NCI-H69 (cell line): ENCODE data around the gene GAPDHS.

Experiments used
- DNase-seq: peaks from one replicate; lab custom pipeline; 2025; lab: John Stamatoyannopoulos, UW

The GAPDHS gene

GRCh38 chr19:35510626-35510964, 22.7 kb upstream of the GAPDHS start:
- DNase-seq: no peak

GRCh38 chr19:35511337-35511736, 21.9 kb upstream of the GAPDHS start:
- no peak for DNase-seq

- DNase-seq: no peak
These were observed 20.2 kb upstream of the GAPDHS start for GRCh38 chr19:35512831-35513627.

DNA sequence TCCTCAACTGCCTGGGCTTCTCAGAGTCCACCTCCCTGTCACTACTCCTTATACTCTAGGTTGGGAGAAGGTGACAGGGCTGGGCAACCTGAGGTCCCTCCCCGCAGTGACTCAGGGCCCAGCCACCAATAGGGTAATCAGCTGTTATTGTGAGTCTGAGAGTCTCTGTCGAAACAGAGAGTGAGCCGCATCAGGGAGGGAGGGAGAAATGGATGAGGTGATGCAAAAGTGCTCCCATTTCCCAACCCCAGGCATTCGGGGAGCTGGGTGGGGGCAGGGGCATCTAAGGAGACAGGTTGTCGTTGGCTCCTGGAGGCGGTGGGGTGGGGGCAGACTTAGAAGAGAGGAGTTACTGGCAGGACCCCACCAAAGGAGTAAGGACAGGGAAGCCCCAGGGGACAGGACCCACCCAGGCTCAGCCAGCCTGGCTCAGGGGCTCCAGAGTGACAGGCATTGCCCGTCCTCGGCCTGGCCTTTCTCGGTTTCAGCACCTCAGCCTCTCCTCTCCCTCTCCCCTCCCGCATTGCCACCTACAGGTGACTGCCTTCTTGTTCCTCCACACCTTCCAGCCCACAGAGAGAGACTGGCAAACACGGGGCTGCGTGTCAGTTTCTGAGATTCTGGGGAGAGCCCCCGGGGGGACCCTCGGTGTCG, 19.5 kb upstream of the GAPDHS start, which contains the start of gene DMKN:
DMKN (minus strand) TSS at position 22 of the 654 bp plus-strand sequence. CDS start 174 bp downstream, outside the sequence.
- DNase-seq: no peak

- DNase-seq: no peak
These were observed 18.9 kb upstream of the GAPDHS start for GRCh38 chr19:35514282-35514809.

- DNase-seq: no peak
These were observed 16.9 kb upstream of the GAPDHS start for GRCh38 chr19:35516310-35516709.

- DNase-seq: no peak
These were observed 15.9 kb upstream of the GAPDHS start for GRCh38 chr19:35517342-35517741.

- no peak for DNase-seq
These were observed 14.9 kb upstream of the GAPDHS start for GRCh38 chr19:35518313-35518712.

DNA sequence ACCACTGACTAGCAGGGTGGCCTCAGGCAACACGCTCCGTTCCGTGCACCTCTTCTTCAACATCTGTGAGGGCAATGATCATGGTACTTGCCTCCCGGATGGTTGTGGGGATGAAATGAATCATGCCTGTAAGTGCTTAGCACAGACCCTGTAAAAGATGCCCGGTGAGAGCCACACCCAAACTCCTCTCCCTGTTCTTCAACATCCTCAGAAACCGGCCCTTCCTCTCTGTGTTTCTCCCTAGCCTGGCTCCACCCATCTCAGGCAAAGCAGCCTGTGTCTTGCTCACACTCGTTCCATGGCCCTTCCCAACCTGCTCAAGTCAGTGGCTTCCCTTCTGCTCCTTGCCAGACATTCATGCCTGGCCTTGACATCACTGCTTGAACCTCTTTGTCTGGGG, 14.0 kb upstream of the GAPDHS start:
- no peak for DNase-seq

- no peak for DNase-seq
These were observed 12.0 kb upstream of the GAPDHS start for GRCh38 chr19:35521124-35521743.

DNA sequence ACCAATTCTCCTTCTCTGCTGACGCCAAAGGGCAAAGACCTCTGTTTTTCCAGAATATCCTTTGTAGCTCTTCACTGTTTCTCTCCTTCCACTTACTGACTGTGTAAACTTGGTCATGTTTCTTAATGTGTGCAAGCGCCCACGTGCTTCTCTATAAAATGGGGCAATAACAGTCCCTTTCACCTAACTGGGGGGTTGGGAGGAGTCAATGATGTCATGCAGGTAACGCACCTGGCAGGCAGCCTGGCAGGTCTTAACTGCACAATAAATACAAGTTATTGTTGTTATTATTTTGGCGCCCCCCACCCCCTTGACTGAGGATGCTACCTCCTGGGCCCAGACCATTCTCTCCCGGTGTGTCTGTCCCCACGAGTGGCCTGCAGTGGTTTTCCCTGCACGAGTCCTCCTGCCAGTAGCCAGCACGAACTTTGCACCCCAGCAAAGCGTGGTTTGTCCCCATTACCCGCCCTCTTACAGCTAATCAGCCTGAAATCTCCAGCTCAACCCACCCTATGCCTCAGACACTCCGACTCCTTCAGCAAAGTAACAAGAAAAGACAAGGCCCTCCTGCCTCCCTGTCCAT, 10.4 kb upstream of the GAPDHS start:
- peak; percentile 45 for DNase-seq

DNA sequence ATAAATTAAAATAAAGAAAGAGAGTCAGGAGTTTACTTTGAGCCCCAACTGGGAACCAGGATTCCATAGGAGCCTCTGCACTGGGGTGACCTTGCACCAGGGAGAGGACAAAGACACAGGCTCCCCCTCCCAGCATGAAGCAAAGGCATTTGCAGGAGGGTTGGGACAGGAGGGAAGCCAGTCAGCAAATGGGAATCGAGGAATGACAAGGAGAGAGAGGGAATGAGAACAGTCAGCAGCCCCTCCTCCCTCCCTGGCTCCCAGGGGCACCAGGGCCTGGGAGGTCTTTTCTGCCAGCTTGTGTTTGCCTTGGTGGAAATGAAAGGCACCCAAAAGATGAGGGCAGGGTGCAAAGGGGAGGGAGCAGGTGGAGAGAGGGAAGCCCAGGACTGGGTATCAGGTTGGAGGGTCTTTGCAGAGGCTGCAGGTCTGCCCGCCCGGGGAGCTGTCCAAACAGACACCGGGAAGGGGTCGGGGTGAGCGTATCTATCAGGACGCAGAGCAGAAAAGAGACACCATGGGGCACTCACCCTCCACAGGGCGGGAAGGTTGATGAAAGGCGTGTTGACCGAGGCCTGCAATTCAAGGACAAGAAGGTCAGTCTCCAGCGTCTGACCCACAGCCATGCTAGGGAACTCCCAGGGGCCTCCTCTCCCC, 8.9 kb upstream of the GAPDHS start:
- no peak for DNase-seq

GRCh38 chr19:35525873-35526272, 7.4 kb upstream of the GAPDHS start:
- no peak for DNase-seq

DNA sequence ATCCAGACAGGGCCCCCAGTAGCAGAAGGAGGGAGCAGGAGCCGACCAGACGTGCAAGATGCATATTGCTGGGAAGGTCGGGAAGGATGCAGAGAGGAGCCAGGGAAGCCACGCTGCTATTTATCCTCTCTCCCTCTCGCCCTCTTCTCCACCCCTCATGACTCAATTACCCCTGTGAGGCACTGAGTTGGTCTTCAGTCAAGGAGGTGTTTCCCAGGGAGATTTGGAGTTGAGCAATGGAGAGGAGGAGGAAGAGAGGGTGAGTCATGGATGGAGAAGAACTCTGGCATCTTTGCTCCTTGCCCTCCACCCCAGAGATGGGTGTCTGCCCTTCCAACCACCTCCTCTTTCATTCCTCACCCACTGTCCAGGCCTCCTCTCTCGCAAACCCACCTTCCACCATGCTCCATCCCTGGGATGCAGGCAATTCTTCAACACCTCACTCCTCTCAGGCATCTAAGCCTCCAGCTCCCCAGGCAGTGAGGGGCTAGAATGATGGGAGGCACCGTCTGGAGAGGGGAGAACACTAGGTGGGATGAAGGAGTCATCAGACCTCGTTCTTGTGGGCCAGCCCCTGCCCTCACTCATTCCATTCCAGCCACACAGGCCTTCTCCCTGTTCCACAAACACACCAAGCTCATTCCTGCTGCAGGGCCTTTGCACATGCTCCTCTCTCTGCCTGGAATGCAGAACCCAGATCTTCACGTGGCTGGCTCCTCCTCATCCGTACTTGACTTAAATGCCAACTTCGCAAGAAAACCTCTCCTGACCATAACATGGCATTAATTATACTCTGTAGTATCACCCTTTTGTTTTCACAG, 4.8 kb upstream of the GAPDHS start, which contains the start of gene SBSN:
SBSN (minus strand) TSS at position 94 of the 821 bp plus-strand sequence; CDS start at position 64, 30 bp downstream.
- no peak for DNase-seq

GRCh38 chr19:35529241-35530218, 3.7 kb upstream of the GAPDHS start:
- peak; percentile 41 for DNase-seq

- peak; percentile 87 for DNase-seq
These were observed 2.0 kb upstream of the GAPDHS start for GRCh38 chr19:35531291-35531690.

DNA sequence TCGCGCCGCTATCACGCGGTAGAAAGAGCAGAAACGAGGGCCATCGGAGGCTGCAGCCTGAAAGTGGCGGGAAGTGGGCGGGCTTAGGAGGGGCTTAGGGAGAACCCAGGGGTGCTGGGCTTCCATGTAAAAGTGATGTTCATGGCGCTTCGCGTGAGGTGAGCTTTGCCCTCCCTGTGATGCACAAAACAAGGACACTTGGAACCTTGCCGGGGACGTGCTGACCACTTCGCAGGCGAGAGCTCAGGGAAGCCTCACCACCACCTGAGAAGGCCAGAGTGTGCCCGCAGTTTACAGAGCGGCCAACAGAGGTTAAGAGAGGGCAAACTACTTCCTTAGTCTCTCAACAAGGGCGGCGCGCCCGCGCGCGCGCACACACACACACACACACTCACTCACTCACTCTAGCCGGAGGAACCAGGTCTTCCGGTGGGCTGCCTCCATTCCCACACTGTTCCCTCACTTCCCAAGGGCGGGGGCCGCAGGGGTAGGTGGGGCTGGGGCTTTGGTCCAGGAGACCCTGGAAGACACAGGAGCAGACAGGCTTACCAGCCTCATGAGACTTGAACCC, 651 bp downstream of the GAPDHS start:
- DNase-seq: no peak

- DNase-seq: no peak
These were observed 1.7 kb downstream of the GAPDHS start for GRCh38 chr19:35534803-35535480.

GRCh38 chr19:35539314-35539713, 6.1 kb downstream of the GAPDHS start:
- no peak for DNase-seq
